ENCODE measurements around the gene UBE3A.

The UBE3A gene

DNA sequence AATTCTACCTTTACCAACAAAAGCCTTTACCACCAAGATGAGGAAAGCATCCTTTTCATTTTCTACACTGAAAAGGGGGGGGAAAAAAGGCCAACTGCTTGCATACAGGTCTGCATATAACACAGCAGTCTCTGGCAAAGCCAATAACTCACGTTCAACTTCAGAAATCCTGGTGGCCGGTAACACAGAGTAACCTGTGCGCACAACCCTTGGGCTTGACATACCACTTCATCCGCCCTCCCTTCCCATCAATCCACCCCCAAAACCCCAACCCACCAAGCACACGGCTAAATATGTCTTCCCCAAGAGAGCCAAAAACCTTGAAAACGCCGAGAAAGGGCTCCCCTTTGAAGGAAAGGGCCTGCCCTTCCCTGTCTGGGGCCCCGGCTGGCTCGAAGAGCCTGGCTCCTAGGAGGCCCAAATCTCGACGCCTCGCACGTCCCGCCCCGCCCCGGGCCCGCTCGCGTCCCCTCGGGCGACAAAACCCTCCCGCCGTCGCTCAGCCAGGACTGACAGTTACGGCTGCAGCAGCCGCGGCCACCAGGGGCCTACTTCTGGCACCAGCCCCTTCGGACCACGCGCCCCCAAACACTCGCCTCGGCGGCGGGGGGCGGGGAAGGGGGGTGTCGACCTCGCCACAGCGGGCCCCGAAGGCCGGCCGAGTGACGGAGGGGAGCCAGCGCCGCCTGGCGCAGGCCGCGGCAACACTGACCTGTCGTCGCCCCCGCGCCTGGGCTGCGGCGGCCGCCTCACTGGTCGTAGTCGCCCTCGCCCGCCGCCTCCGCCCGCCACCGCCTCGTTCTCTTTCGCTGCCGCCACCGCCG is 835 bp downstream of the UBE3A start:
- TF ChIP-seq, protein P1, sequence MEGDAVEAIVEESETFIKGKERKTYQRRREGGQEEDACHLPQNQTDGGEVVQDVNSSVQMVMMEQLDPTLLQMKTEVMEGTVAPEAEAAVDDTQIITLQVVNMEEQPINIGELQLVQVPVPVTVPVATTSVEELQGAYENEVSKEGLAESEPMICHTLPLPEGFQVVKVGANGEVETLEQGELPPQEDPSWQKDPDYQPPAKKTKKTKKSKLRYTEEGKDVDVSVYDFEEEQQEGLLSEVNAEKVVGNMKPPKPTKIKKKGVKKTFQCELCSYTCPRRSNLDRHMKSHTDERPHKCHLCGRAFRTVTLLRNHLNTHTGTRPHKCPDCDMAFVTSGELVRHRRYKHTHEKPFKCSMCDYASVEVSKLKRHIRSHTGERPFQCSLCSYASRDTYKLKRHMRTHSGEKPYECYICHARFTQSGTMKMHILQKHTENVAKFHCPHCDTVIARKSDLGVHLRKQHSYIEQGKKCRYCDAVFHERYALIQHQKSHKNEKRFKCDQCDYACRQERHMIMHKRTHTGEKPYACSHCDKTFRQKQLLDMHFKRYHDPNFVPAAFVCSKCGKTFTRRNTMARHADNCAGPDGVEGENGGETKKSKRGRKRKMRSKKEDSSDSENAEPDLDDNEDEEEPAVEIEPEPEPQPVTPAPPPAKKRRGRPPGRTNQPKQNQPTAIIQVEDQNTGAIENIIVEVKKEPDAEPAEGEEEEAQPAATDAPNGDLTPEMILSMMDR (IDR thresholded peaks at IDR 0.05), result peak; percentile 24 to 32
- Histone ChIP-seq H3K9me3 (no peaks in the 10 kb centered on the region), H3K36me3 (no peaks in the 10 kb centered on the region), H3K4me3 (peak overlapping the region; percentile 99 to 100), H3K4me1 (peaks cover 0 to 48% (median 17%) of the 10 kb centered on the region in 4 donors), H3K27me3 (no peaks in the 10 kb centered on the region), H3K27ac (peak overlapping the region; percentile 99 to 100)
- intact Hi-C loops (cut with DNase I; ENCODE audit: low total_unique reads), result loop anchor here (10.0 kb wide), 1 partner anchor 647 kb away; no protein-coding TSS in a partner anchor
- DNase-seq, result peak; percentile 29 to 76

DNA sequence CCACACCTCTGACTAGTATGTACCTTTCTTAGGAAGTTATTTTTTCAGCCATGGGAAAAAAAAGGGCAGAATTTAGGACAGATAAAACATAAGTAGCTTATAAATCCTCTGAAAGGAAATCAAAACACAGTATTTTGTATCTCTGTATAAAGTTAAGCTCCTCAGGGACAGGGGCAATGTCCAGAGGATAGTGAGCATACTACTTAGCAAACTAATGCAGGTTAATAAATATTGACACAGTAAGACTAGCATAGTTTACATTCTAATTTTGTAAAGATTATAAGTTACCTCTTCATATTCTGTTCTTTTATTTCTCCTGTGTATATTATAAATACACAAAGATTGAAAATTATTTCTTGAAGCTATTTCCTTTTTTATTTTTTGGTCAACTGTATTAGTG is 2.1 kb downstream of the UBE3A start:
- no peaks in the 10 kb centered on the region for H3K27me3 ChIP-seq
- no peak overlapping the region for H3K27ac ChIP-seq
- H3K9me3 ChIP-seq, result no peaks in the 10 kb centered on the region
- DNase-seq, result no peak
- H3K4me3 ChIP-seq, result peak overlapping the region; percentile 99 to 100
- peaks cover 0 to 61% (median 21%) of the 10 kb centered on the region in 4 donors for H3K4me1 ChIP-seq
- intact Hi-C loops (cut with DNase I; ENCODE audit: low total_unique reads), result loop anchor here (10.0 kb wide), 1 partner anchor 648 kb away; no protein-coding TSS in a partner anchor
- H3K36me3 ChIP-seq, result no peaks in the 10 kb centered on the region
- TF ChIP-seq, protein P1 (IDR thresholded peaks at IDR 0.05), result no peak

DNA sequence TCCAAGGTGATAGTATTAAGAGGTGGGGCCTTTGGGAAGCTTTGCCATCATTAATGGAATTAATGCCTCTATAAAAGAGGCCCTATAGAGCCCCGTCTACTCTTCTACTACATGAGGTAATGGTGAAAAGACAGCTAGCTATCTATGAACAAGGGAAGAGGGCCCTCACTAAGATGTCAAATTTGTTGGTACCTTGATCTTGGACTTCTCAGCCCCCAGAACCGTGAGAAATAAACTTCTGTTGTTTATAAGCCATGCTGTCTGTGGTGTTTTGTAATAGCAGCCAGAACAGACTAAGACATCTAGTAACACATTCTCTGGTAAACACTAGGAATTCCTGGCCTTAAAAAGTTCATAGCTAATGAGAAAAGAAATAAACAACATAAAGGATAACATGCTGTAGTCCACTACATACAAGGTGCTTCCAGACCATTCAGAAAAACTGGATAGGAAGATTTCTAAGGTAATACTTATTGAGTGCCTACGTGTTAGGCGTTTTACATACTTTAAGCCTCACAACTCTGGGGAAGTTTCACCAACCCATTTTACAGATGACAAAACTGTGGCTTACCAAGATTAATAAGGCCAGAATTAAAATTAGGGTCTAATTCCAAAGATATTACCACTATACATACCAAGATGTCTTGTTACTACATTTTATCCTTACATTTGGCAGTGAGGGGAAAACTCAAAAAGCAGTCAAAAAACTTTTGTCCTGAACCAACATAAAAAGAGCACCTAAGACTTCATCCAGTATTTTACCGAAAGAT is 3.2 kb downstream of the UBE3A start:
- Histone ChIP-seq H3K4me3 (no peak overlapping the region), H3K36me3 (no peaks in the 10 kb centered on the region), H3K27me3 (no peaks in the 10 kb centered on the region), H3K4me1 (peaks cover 0 to 72% (median 27%) of the 10 kb centered on the region in 4 donors), H3K9me3 (no peaks in the 10 kb centered on the region), H3K27ac (no peak overlapping the region)
- DNase-seq, result no peak
- intact Hi-C loops (cut with DNase I; ENCODE audit: low total_unique reads), result loop anchor here (10.0 kb wide), 1 partner anchor 649 kb away; no protein-coding TSS in a partner anchor
- TF ChIP-seq, protein P1 (IDR thresholded peaks at IDR 0.05), result no peak

DNA sequence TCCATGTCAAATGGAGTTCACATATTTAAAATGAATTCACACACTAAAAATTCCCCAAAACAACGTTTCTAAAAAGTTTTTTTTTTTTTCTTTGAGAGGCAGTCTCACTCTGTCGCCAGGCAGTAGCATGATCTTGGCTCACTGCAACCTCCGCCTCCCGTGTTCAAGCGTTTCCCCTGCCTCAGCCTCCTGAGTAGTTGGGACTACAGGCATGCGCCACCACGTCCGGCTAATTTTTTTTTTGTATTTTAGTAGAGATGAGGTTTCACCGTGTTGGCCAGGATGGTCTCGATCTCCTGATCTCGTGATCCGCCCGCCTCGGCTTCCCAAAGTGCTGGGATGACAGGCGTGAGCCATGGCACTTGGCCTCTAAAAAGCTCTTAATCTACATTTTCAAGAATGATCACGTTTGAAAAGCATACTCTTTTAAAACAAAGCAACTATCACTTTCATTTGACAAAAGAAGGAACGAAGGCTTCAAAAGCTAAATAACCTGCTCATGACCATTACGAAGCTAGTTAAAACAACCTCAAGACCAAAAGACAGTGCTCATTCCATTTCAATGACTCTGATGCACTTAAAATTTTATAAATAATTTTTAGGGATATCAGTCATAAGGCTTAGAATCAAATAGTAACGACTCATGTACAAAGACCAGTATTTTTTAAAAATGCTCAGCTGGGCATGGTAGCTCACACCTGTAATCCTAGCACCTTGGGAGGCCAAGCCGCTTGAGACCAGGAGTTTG is 5.5 kb downstream of the UBE3A start:
- Histone ChIP-seq H3K36me3 (no peaks in the 10 kb centered on the region), H3K27ac (no peak overlapping the region), H3K27me3 (no peaks in the 10 kb centered on the region), H3K4me3 (no peak overlapping the region), H3K4me1 (peaks cover 0 to 85% (median 29%) of the 10 kb centered on the region in 4 donors), H3K9me3 (no peaks in the 10 kb centered on the region)
- intact Hi-C loops (cut with DNase I; ENCODE audit: low total_unique reads), result loop anchor here (10.0 kb wide), 1 partner anchor 652 kb away; no protein-coding TSS in a partner anchor
- TF ChIP-seq, protein P1 (IDR thresholded peaks at IDR 0.05), result no peak
- no peak for DNase-seq
